Hematopoietic multipotent progenitor cell treated with erythropoietin and hydrocortisone succinate and interleukin-3 and kit ligand, for 6 days (in vitro differentiated cells): ENCODE measurements around the gene MAP3K21.

Experiments
- DNase-seq: peaks from one replicate; pipeline ENCODE4 v3.0.0-alpha.2; 2015

Gene MAP3K21

GRCh38 chr1:233360525-233361102, 33.1 kb downstream of the MAP3K21 start:
- no peak for DNase-seq

GRCh38 chr1:233361876-233362275, 34.4 kb downstream of the MAP3K21 start:
- DNase-seq: no peak

GRCh38 chr1:233362743-233363142, 35.2 kb downstream of the MAP3K21 start:
- DNase-seq: no peak

GRCh38 chr1:233364026-233364425, 36.5 kb downstream of the MAP3K21 start:
- DNase-seq: no peak

GRCh38 chr1:233364695-233365539, 37.4 kb downstream of the MAP3K21 start:
- peak; percentile 50 for DNase-seq

GRCh38 chr1:233366575-233366974, 39.1 kb downstream of the MAP3K21 start:
- no peak for DNase-seq

GRCh38 chr1:233367057-233367803, 39.7 kb downstream of the MAP3K21 start:
- DNase-seq: no peak

GRCh38 chr1:233368106-233368788, 40.7 kb downstream of the MAP3K21 start:
- DNase-seq: no peak

- DNase-seq: no peak
Observed at GRCh38 chr1:233368789-233369130, 41.2 kb downstream of the MAP3K21 start.

- no peak for DNase-seq
Observed at GRCh38 chr1:233372218-233373120, 44.9 kb downstream of the MAP3K21 start.

- no peak for DNase-seq
Observed at GRCh38 chr1:233373226-233373625, 45.7 kb downstream of the MAP3K21 start.

- no peak for DNase-seq
Observed at GRCh38 chr1:233375653-233376052, 48.1 kb downstream of the MAP3K21 start.

- DNase-seq: no peak
Observed at GRCh38 chr1:233376382-233377110, 49.0 kb downstream of the MAP3K21 start.

- no peak for DNase-seq
Observed at GRCh38 chr1:233379869-233380438, 52.4 kb downstream of the MAP3K21 start.

GRCh38 chr1:233381806-233382205, 54.3 kb downstream of the MAP3K21 start:
- no peak for DNase-seq

GRCh38 chr1:233383984-233384383, 56.5 kb downstream of the MAP3K21 start:
- no peak for DNase-seq

GRCh38 chr1:233386336-233386735, 58.8 kb downstream of the MAP3K21 start:
- no peak for DNase-seq

- no peak for DNase-seq
Observed at GRCh38 chr1:233387585-233387984, 60.1 kb downstream of the MAP3K21 start.

- DNase-seq: no peak
Observed at GRCh38 chr1:233389169-233389568, 61.6 kb downstream of the MAP3K21 start.

- DNase-seq: no peak
Observed at GRCh38 chr1:233389893-233390292, 62.4 kb downstream of the MAP3K21 start.
